Left ventricle myocardium inferior (tissue), 1 donor: ENCODE results near the gene DTX4. TPM values are rescaled to one million over a fixed set of nuclear protein-coding genes. Genes with fewer than 3 reads are reported as not detected.

Experiments used
- DNase-seq: peaks from one replicate; pipeline ENCODE4 v3.0.0-alpha.2; 2020
- H3K27ac ChIP-seq: fragments of 200-600 bp; replicated peaks from 2 replicates; pipeline ENCODE4 v1.8.0; 2021
- H3K27me3 ChIP-seq: fragments of 200-600 bp; 2 replicates; pipeline ENCODE4 v1.8.0; 2021; ENCODE audit warnings: low read depth
- H3K36me3 ChIP-seq: fragments of 200-600 bp; 2 replicates; pipeline ENCODE4 v1.8.0; 2021
- H3K4me1 ChIP-seq: fragments of 200-600 bp; 2 replicates; pipeline ENCODE4 v1.8.0; 2021
- H3K4me3 ChIP-seq: fragments of 200-600 bp; 2 replicates; pipeline ENCODE4 v1.8.0; 2021; ENCODE audit warnings: mild to moderate bottlenecking, moderate library complexity
- H3K9me3 ChIP-seq: fragments of 200-600 bp; replicated peaks from 2 replicates; pipeline ENCODE4 v1.8.0; 2021
- intact Hi-C: fragments of 100-400 bp; cut with micrococcal nuclease; formaldehyde crosslinking; loops from one replicate; pipeline ENCODE4 v1.11.0; 2022
- total RNA-seq: library from RNA; stranded (reverse); fragmentation: NEBNext Ultra II Directional; extraction: Animal tissue kit (Norgen Biotek cat#: 25700); gene quantifications from one replicate; pipeline ENCODE4 v1.2.1, GENCODE V29; 2021
- TF ChIP-seq, protein P1 (sequence below): fragments of 200-600 bp; IDR thresholded peaks from 2 replicates; pipeline ENCODE4 v1.8.0; 2021; ENCODE audit warnings: antibody characterized with exemption, mild to moderate bottlenecking, borderline replicate concordance
- donor health status: DM: no; HTN: yes; CAD: no; lungs with severe emphysema.

The DTX4 gene
- total RNA-seq, 1 donor from 2014 or later: 1.8 TPM

- TF ChIP-seq, protein P1, sequence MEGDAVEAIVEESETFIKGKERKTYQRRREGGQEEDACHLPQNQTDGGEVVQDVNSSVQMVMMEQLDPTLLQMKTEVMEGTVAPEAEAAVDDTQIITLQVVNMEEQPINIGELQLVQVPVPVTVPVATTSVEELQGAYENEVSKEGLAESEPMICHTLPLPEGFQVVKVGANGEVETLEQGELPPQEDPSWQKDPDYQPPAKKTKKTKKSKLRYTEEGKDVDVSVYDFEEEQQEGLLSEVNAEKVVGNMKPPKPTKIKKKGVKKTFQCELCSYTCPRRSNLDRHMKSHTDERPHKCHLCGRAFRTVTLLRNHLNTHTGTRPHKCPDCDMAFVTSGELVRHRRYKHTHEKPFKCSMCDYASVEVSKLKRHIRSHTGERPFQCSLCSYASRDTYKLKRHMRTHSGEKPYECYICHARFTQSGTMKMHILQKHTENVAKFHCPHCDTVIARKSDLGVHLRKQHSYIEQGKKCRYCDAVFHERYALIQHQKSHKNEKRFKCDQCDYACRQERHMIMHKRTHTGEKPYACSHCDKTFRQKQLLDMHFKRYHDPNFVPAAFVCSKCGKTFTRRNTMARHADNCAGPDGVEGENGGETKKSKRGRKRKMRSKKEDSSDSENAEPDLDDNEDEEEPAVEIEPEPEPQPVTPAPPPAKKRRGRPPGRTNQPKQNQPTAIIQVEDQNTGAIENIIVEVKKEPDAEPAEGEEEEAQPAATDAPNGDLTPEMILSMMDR: no peak
- Histone ChIP-seq H3K36me3 (peaks cover 10% of the 10 kb centered on the region), H3K4me3 (no peak overlapping the region), H3K9me3 (peaks cover 10% of the 10 kb centered on the region), H3K27me3 (no peaks in the 10 kb centered on the region), H3K27ac (peak overlapping the region; percentile 57), H3K4me1 (peaks cover 41% of the 10 kb centered on the region)
- no peak for DNase-seq
- intact Hi-C loops: no loop called here
Observed at GRCh38 chr11:59183771-59184170, 11.8 kb downstream of the DTX4 start.

- H3K36me3 ChIP-seq: peaks cover 10% of the 10 kb centered on the region
- H3K9me3 ChIP-seq: peaks cover under 1% of the 10 kb centered on the region
- no peak overlapping the region for H3K4me3 ChIP-seq
- no peak for DNase-seq
- intact Hi-C loops: no loop called here
- TF ChIP-seq, protein P1: no peak
- no peaks in the 10 kb centered on the region for H3K27me3 ChIP-seq
- peak overlapping the region; percentile 57 for H3K27ac ChIP-seq
- peaks cover 50% of the 10 kb centered on the region for H3K4me1 ChIP-seq
Observed at GRCh38 chr11:59184691-59185339, 12.9 kb downstream of the DTX4 start.

- peaks cover 54% of the 10 kb centered on the region for H3K4me1 ChIP-seq
- H3K27me3 ChIP-seq: no peaks in the 10 kb centered on the region
- no peak for DNase-seq
- no peak overlapping the region for H3K4me3 ChIP-seq
- intact Hi-C loops: no loop called here
- peaks cover 10% of the 10 kb centered on the region for H3K36me3 ChIP-seq
- TF ChIP-seq, protein P1: no peak
- H3K9me3 ChIP-seq: no peaks in the 10 kb centered on the region
- H3K27ac ChIP-seq: peak overlapping the region; percentile 57
Observed at GRCh38 chr11:59185386-59185945, 13.5 kb downstream of the DTX4 start.

DNA sequence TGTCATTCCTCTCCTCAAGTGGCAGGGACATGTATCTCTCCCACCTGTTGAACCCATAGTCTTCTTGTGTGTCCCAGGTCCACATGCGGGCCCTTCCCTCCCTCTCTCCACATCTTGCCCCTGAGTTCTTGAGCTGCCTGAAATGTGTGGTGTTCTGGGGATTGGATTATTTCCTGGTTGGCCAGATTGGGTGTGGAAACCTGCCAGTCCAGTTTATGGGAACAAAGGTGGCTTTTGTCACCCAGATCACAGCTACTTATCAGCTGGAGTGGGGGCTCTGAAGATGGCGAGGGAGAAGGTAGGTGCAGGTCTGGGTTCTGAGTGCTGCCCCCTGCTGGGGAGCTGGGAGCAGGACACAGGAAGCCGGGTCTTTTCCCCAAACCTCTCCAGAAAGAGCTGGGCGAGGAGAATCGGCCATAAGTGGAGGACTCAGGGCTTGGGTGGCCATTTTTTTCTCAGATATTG is 14.2 kb downstream of the DTX4 start:
- no peaks in the 10 kb centered on the region for H3K9me3 ChIP-seq
- H3K4me1 ChIP-seq: peaks cover 54% of the 10 kb centered on the region
- no peak for DNase-seq
- H3K4me3 ChIP-seq: no peak overlapping the region
- peaks cover 10% of the 10 kb centered on the region for H3K36me3 ChIP-seq
- TF ChIP-seq, protein P1: peak; percentile 55
- H3K27me3 ChIP-seq: no peaks in the 10 kb centered on the region
- intact Hi-C loops: no loop called here
- peak overlapping the region; percentile 57 for H3K27ac ChIP-seq

DNA sequence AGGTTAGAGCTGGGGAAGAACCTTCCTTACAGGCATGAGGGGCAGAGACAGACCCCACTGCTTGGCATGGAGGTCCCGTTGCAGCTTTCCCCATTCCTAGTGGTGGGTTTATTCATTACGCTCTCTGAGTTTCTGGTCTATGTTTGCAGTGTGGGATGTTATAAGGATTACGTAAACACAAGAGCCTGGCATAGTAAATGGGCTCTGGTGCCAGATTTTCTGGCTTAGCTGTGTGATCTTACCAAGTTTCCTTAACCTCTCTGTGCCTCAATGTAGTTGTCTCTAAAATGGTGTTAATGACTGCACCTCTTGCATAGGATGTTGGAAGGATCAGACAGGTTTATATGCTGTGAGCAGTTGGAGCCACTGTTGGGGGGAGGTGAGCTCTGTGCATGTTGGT is 15.1 kb downstream of the DTX4 start:
- peak overlapping the region; percentile 57 for H3K27ac ChIP-seq
- H3K9me3 ChIP-seq: no peaks in the 10 kb centered on the region
- no peak overlapping the region for H3K4me3 ChIP-seq
- intact Hi-C loops: no loop called here
- no peaks in the 10 kb centered on the region for H3K27me3 ChIP-seq
- DNase-seq: no peak
- peaks cover 54% of the 10 kb centered on the region for H3K4me1 ChIP-seq
- TF ChIP-seq, protein P1: no peak
- peaks cover 7% of the 10 kb centered on the region for H3K36me3 ChIP-seq
